ENCODE results near the gene FJX1.

GRCh38 chr11:35584321-35584720 lies 33.9 kb upstream of the FJX1 start:
- TF ChIP-seq, protein P1, sequence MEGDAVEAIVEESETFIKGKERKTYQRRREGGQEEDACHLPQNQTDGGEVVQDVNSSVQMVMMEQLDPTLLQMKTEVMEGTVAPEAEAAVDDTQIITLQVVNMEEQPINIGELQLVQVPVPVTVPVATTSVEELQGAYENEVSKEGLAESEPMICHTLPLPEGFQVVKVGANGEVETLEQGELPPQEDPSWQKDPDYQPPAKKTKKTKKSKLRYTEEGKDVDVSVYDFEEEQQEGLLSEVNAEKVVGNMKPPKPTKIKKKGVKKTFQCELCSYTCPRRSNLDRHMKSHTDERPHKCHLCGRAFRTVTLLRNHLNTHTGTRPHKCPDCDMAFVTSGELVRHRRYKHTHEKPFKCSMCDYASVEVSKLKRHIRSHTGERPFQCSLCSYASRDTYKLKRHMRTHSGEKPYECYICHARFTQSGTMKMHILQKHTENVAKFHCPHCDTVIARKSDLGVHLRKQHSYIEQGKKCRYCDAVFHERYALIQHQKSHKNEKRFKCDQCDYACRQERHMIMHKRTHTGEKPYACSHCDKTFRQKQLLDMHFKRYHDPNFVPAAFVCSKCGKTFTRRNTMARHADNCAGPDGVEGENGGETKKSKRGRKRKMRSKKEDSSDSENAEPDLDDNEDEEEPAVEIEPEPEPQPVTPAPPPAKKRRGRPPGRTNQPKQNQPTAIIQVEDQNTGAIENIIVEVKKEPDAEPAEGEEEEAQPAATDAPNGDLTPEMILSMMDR (IDR thresholded peaks at IDR 0.05; ENCODE audit: low read depth, low read length, poor library complexity, severe bottlenecking) = no peak
- TF ChIP-seq EZH2phosphoT487 (IDR thresholded peaks at IDR 0.05; ENCODE audit: borderline replicate concordance, low read length) = no peak

All from DOHH2 (cell line).